Pons (tissue), 1 donor: ENCODE data around the gene PSMD13.

Experiments
- DNase-seq: peaks from one replicate; pipeline ENCODE4 v3.0.0-alpha.2; 2016; ENCODE audit warnings: low spot score

Gene PSMD13

GRCh38 chr11:288478-289397, 52.0 kb downstream of the PSMD13 start, which contains the start of gene PGGHG:
Gene PGGHG (plus strand): TSS chr11:289126. CDS start chr11:289817, 691 bp downstream.
- no peak for DNase-seq

DNA sequence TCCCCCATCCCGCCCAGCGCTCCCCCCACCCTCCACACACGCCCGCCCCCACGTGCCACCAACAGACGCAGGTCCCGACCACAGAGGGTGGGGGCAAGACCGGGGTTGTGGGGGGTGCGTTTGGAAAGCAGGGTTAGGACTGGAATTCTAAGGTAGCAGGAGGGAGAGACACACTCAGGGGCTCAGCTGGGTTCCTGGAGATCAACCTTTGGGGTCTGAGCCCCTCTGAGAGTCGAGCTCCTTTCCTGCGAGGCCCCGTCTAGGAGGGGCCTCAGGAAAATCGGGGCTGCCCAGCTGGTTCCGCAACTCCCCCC, 52.6 kb downstream of the PSMD13 start:
- no peak for DNase-seq

GRCh38 chr11:289712-290620, 53.2 kb downstream of the PSMD13 start:
- DNase-seq, result no peak

DNA sequence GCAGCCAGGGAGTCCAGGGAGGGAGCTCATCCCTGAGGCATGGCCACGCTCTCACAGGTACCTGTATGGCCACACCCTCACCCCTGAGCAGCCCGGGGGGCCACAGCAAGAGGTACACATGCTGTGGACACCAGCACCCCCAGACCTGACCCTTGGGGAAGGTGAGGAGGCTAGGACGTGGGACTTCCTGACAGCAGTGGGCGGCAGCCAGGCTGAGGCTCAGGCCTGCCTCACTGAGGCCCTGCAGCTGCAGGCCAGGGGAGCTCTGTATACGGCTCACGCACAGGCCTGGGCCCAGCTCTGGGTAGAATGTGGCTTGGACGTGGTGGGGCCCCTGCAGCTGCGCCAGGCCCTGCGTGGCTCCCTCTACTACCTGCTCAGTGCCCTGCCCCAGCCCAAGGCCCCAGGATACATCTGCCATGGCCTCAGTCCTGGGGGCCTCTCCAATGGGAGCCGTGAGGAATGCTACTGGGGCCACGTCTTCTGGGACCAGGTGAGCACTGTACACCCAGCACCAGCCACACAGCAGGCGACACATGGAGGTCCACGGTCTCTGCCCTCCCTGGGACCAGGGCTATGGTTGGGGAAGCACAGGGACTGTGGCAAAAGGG, 54.0 kb downstream of the PSMD13 start:
- DNase-seq, result no peak

DNA sequence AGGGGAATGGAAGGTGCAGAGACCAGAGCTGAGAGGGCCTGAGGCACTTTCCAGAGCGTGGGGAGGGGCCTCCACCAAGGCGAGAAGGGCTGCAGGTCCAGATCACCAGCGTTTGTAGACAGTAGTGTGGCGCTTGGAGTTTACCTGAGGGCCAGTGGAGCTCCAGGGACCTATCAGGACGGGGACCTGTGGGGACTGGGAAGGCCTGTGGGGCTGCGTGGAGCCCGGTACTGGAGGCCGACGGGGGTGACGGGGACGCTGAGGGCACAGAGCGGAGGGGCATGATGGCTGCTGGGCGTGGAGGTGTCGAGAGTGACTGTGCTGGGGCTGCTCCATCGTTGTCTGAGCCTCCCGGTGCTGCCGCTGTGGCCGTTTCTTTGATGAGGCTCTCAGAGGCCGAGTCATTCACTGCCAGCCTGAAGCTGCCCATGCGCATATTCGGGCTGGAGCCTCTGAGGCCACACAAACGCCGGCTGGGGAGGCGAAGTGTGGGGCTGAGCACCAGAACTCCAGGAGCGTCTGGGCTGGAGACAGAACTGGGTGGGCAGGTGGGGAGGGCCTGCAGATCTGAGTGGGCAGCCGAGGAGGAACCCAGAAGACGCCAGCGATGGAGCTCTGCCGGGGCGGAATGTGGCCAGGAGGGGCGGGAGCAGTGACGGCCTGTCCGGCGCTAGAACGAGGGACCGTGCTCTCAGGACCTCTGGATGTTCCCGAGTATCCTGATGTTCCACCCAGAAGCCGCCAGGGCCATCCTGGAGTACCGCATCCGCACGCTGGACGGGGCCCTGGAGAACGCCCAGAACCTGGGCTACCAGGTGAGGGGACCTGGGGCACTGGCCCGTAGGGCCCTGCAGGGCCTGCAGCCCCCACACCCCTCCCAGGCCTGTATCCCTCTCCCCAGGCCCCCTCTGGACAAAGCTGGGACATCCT, 54.8 kb downstream of the PSMD13 start:
- DNase-seq, result no peak

DNA sequence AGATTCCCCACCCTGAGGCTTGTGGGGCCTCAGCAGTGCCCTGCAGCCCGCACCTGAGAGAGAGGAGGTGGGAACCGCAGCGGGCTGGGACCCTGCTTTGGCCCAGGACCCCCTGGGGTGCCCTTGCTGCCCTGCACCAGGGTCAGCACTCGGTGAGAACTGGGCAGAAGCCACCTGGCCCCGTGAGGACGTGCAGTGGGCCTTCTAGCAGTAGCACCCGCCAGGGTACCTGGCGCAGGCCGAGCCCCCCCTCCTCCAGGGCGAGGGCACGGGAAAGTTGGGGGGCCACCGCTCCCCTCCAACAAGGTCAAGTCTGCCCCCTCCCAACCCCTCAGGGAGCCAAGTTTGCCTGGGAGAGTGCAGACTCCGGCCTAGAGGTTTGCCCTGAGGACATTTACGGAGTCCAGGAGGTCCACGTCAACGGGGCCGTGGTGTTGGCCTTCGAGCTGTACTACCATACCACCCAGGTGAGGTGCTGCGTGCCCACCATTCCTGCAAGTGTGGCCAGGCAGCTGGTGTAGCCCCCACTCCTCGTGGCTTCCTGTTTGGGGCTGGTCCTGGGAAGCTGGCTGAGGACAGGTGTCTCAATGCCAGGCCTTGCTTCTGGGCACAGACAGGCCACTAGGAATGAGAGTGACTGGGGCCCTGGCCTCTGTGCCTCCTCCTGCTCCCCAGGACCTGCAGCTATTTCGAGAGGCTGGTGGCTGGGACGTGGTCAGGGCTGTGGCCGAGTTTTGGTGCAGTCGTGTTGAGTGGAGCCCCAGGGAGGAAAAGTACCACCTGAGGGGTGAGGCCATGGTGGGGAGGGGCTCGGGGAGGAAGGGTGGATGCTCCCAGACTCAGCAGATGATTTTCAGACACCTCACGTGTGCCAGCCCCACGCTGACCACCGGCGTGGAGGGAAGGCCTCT, 55.7 kb downstream of the PSMD13 start:
- no peak for DNase-seq

- no peak for DNase-seq
Measured at GRCh38 chr11:293271-293851, 56.6 kb downstream of the PSMD13 start.

- DNase-seq, result no peak
Measured at GRCh38 chr11:293852-294661, 57.3 kb downstream of the PSMD13 start.

- DNase-seq, result no peak
Measured at GRCh38 chr11:294780-295179, 58.0 kb downstream of the PSMD13 start.

DNA sequence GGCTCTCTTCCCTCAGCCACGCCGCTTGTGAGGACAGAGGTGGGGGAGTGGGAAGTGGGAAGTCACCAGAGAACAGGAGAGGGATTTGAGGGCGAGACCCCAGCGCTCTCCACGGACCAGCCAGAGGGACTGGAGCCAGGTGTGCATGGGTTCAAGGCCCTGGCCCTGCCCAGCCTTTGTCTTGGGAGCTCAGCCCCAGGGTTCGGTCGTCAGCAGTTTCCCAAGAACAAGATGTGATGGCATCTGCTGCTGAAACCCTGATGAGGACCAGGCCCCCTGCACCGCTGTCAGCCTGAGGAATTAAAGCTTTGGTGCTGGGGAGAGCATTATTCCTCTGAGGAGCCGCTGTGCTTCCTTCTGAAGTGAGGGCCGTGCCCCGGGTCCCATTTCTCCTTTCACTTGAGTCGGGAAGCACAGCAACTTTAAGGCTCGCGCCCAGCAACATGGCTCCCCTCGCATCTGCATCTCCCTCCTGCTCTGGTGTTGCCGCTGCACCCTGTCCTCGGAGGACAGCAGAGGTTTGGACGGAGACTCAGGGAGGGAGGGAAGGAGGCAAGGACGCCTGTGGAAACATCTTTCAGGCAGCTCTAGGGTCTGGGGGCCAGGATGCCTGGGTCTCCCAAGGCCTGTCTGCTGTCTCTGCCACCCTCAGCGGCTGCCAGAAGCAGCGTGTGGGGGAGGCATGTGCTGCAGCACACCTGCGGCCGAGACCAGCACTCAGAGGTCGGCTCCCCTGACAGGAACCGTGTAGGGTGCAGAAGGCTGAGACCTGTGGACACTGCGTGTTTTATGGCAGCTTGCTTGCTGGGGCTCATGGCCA, 58.8 kb downstream of the PSMD13 start:
- no peak for DNase-seq

- no peak for DNase-seq
Measured at GRCh38 chr11:296171-297050, 59.6 kb downstream of the PSMD13 start.

DNA sequence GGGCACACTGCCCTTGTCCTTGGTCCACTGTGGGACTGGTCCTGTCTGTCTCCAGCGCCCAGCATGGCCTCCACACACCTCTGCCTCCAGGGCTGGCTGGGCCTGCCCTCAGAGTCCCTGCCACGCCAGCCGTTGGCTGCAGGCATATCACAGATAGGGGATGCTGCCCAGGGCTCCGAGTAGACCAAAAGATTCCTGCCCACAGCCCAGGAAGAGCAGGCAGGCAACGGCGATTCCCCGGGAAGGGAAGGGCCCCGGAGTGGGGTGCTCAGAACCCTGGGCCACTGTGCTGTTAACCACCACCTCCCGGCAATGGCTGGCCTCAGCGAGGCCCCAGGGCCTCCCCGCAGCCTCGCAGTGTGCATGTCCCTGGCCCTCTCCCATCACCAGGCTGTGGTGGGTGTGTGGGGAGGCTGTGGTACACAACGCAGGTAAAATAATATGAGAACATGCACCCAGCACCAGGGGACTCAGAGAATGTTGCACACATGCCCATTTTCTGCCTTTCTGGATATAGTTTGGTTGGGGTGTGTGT, 60.3 kb downstream of the PSMD13 start:
- no peak for DNase-seq

DNA sequence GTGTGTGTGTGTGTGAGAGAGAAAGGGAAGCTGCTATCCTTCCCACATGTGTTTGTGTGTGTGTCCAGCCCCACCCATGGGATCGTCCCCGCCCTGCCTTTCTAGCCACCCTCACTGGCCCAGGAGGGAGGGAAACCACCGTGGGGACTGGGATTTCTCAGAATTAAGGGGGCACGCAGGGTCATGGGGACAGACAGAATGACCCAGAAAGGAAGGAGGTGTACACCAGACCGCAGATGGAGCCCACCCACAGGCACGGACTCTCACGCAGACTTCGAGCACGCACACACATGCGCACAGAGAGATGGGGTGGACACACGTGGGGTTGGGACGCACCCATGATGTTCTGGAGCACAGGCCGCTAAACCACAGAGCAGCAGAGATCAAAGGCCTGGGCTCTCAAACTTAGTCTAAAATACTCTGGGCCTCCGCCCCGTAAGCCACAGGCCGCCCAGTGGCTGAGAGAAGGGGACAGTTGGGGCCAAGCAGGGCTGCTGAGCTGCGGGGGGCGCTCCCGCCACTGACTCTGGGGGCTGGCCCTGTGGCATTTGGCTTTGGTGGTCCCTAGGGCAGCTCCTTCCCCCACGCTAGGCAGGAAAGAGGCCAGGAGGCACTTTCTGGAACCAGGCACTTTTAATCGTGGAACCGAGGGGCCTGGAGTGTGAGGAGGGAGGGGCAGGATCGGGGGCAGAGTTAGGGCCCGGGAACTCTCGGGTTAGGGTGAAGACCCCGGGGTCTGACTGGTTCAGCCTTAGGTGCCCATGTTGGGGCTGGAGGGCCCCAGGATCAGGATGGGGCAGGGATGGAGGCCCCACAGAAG, 61.0 kb downstream of the PSMD13 start:
- DNase-seq, result no peak

DNA sequence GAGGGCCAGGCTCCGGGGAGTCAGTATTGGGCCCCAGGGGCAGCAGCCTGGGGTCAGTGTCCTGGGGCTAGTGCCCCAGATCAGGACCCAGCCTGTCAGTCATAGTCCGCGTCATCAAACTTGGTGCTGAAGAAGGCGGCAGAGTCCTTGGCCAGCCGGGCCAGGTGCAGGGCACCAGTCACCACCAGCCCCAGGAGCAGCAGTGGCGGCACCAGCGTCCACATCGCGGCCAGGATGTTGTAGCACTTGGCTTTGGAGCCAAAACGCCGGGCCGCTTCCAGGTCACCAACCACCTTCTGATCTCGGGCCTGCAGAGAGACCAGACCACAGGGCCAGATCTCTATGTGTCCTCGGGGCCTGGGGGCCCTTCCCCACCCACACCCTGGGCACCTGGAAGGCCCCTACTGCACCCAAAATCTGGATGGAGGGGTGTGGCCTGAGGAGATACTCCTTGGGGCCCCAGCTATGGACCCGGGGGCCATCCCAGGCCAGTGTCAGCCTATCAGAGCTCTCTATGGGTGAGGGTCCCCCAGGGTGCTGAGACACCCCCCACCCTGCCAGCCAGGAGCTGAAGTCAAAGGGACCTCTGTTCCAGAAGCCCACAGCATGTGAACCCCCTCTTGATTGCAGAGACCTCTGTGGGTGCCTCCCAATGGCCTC, 61.8 kb downstream of the PSMD13 start:
- no peak for DNase-seq

GRCh38 chr11:299081-299891, 62.5 kb downstream of the PSMD13 start, which contains the start of gene IFITM5:
Gene IFITM5 (minus strand): TSS chr11:299526. CDS start chr11:299490, 36 bp downstream.
- DNase-seq, result no peak
